GM21447 (cell line): ENCODE results near the gene KLHL29.

Experiments used
- ATAC-seq: cut with Tn5 transposase; IDR thresholded peaks from one replicate; pipeline ENCODE4 v1.9.1; 2021; ENCODE audit not compliant: unreplicated experiment

The KLHL29 gene

GRCh38 chr2:23586741-23587306 lies 201.8 kb downstream of the KLHL29 start:
- no peak for ATAC-seq

- ATAC-seq: no peak
Measured at GRCh38 chr2:23587341-23587880, 202.4 kb downstream of the KLHL29 start.

- ATAC-seq: no peak
Measured at GRCh38 chr2:23588106-23588505, 203.1 kb downstream of the KLHL29 start.

- ATAC-seq: no peak
Measured at GRCh38 chr2:23588508-23589201, 203.7 kb downstream of the KLHL29 start.

GRCh38 chr2:23589220-23589647 lies 204.3 kb downstream of the KLHL29 start:
- no peak for ATAC-seq

- no peak for ATAC-seq
Measured at GRCh38 chr2:23589739-23590138, 204.8 kb downstream of the KLHL29 start.

- no peak for ATAC-seq
Measured at GRCh38 chr2:23590241-23590869, 205.4 kb downstream of the KLHL29 start.

- ATAC-seq: no peak
Measured at GRCh38 chr2:23591111-23591510, 206.1 kb downstream of the KLHL29 start.

- no peak for ATAC-seq
Measured at GRCh38 chr2:23592061-23592685, 207.2 kb downstream of the KLHL29 start.

- no peak for ATAC-seq
Measured at GRCh38 chr2:23592898-23593751, 208.1 kb downstream of the KLHL29 start.

GRCh38 chr2:23593752-23594459 lies 208.9 kb downstream of the KLHL29 start:
- no peak for ATAC-seq

GRCh38 chr2:23594460-23594825 lies 209.5 kb downstream of the KLHL29 start:
- ATAC-seq: no peak

- no peak for ATAC-seq
Measured at GRCh38 chr2:23595021-23595420, 210.0 kb downstream of the KLHL29 start.

GRCh38 chr2:23595601-23596251 lies 210.7 kb downstream of the KLHL29 start:
- no peak for ATAC-seq

GRCh38 chr2:23596316-23596885 lies 211.4 kb downstream of the KLHL29 start:
- ATAC-seq: no peak

GRCh38 chr2:23597687-23598086 lies 212.7 kb downstream of the KLHL29 start:
- no peak for ATAC-seq

- ATAC-seq: no peak
Measured at GRCh38 chr2:23599006-23599405, 214.0 kb downstream of the KLHL29 start.

- ATAC-seq: no peak
Measured at GRCh38 chr2:23599667-23600066, 214.7 kb downstream of the KLHL29 start.

- ATAC-seq: no peak
Measured at GRCh38 chr2:23600346-23600745, 215.4 kb downstream of the KLHL29 start.
